K562 (cell line): ENCODE results near the gene FASN. TPM values are rescaled to one million over a fixed set of nuclear protein-coding genes. Genes with fewer than 3 reads are reported as not detected.

Source experiments
- DNMT1 ChIP-seq: fragments of 450-650 bp; IDR thresholded peaks from 2 replicates; pipeline ENCODE4 v1.6.1; 2016; ENCODE audit warnings: antibody characterized with exemption, mild to moderate bottlenecking
- HNRNPLL ChIP-seq: fragments of 200-400 bp; formaldehyde crosslinking; IDR thresholded peaks from 2 replicates; pipeline ENCODE4 v1.6.1; 2017; ENCODE audit warnings: low read length, low read depth, mild to moderate bottlenecking; ENCODE audit not compliant: poor library complexity, severe bottlenecking
- NCOR1 ChIP-seq: fragments of 450-650 bp; IDR thresholded peaks from 2 replicates; pipeline ENCODE4 v1.6.1; 2016; ENCODE audit warnings: mild to moderate bottlenecking, moderate library complexity
- SRSF3 ChIP-seq: fragments of 200-400 bp; formaldehyde crosslinking; IDR thresholded peaks from 2 replicates; pipeline ENCODE4 v1.6.1; 2016; ENCODE audit warnings: mild to moderate bottlenecking, low read length, moderate library complexity; ENCODE audit not compliant: insufficient read depth
- ZNF174 ChIP-seq: fragments of 250-450 bp; sonication (Bioruptor Pico); IDR thresholded peaks from 2 replicates; pipeline ENCODE4 v1.4.0; 2020; ENCODE audit warnings: mild to moderate bottlenecking
- ZNF316 ChIP-seq: fragments of 450-650 bp; IDR thresholded peaks from 2 replicates; pipeline ENCODE4 v1.6.1; 2016
- ZNF76 ChIP-seq: fragments of 250-450 bp; sonication (Bioruptor Pico); IDR thresholded peaks from 2 replicates; pipeline ENCODE4 v1.4.0; 2020; ENCODE audit warnings: mild to moderate bottlenecking, moderate library complexity, borderline replicate concordance
- polyA plus RNA-seq, 8 experiments: library from polyadenylated mRNA; depleted of rRNA in 4 of 8; stranded (reverse) in 5 of 8; unstranded in 3 of 8; fragments of >200 nt; fragmentation: Nextera tagmentation in 2 of 8; fragmentation: Illumina TruSeq in 1 of 8; extraction: Ambion mirVana in 2 of 8; extraction: Trizol in 1 of 8; gene quantifications; 2 replicates each; pipeline versions ENCODE4 v1.2.1 to v1.2.3, GENCODE V29; 2011 to 2014; ENCODE audit warnings: inconsistent platforms in 1 of 8, missing spikeins in 1 of 8
- total RNA-seq, 7 experiments: library from RNA; depleted of rRNA in 6 of 7; stranded (reverse); fragments of >200 nt in 6 of 7; fragmentation: Illumina TruSeq in 2 of 7; extraction: Trizol in 2 of 7; gene quantifications; 2 replicates each; pipeline versions ENCODE4 v1.2.1 to v1.2.3, GENCODE V29; 2011 to 2021; ENCODE audit warnings: low replicate concordance in 1 of 7
- TF ChIP-seq, protein P1 (sequence below): sonication (generic); formaldehyde crosslinking; IDR thresholded peaks from 2 replicates; pipeline ENCODE4 v1.4.0; 2020; ENCODE audit warnings: mild to moderate bottlenecking, missing genetic modification reagents

Gene FASN
- total and polyA plus RNA-seq, 9 of the 15 experiments (the other 6 are each of a cell fraction or from before 2014, with no cell fraction given) = 0.15 to 663 (median 49.9) TPM

DNA sequence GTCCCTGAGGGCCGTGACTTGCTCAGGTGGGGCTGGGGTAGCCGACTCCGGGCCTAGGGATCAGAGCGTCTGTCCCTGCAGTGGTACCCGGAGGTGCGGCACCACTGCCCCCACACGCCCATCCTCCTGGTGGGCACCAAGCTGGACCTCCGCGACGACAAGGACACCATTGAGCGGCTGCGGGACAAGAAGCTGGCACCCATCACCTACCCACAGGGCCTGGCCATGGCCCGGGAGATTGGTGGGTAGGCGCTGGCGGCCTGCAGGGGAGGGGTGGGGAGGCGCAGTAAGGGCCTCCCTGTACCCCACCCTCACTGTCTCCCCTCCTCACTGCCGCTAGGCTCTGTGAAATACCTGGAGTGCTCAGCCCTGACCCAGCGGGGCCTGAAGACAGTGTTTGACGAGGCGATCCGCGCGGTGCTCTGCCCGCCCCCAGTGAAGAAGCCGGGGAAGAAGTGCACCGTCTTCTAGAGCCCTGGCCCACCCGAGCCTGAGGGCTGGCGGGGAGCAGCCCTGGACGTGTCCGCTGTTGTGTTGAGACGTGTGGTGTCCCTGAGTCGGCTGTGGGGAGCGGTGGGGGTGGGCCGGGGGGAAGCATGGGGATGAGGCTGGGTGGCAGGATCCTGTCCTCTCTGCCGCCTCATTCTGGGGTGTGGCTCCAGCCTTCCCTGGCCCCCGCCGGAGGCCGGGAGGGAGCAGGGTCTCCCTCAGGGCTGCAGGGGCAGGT lies 64.5 kb downstream of the FASN start (continued):
- TF ChIP-seq SRSF3 = no peak
- TF ChIP-seq HNRNPLL = no peak
- no peak for TF ChIP-seq ZNF174
- no peak for TF ChIP-seq NCOR1
- TF ChIP-seq ZNF316 = no peak
- TF ChIP-seq, protein P1, sequence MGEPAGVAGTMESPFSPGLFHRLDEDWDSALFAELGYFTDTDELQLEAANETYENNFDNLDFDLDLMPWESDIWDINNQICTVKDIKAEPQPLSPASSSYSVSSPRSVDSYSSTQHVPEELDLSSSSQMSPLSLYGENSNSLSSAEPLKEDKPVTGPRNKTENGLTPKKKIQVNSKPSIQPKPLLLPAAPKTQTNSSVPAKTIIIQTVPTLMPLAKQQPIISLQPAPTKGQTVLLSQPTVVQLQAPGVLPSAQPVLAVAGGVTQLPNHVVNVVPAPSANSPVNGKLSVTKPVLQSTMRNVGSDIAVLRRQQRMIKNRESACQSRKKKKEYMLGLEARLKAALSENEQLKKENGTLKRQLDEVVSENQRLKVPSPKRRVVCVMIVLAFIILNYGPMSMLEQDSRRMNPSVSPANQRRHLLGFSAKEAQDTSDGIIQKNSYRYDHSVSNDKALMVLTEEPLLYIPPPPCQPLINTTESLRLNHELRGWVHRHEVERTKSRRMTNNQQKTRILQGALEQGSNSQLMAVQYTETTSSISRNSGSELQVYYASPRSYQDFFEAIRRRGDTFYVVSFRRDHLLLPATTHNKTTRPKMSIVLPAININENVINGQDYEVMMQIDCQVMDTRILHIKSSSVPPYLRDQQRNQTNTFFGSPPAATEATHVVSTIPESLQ = no peak
- no peak for TF ChIP-seq ZNF76
- no peak for TF ChIP-seq DNMT1
